ENCODE measurements around the gene MGMT.

GRCh38 chr10:129652521-129653201 lies 185.6 kb downstream of the MGMT start:
- TF ChIP-seq CTCF (IDR thresholded peaks at IDR 0.05; ENCODE audit: low read length) (no peak), EZH2 (IDR thresholded peaks at IDR 0.05; ENCODE audit: borderline replicate concordance, low read length) (no peak)

Data from OCI-LY1 (cell line).